GM23338 (cell line): ENCODE results near the gene PPA1. TPM values are rescaled to one million over a fixed set of nuclear protein-coding genes. Genes with fewer than 3 reads are reported as not detected.

Source experiments
- ATAC-seq: fragments of 200-7000 bp; cut with Tn5 transposase; 3 replicates; pipeline ENCODE4 v1.9.1; 2020
- DNase-seq: peaks from one replicate; pipeline ENCODE4 v3.0.0-alpha.2; 2015; ENCODE audit warnings: low spot score
- H2AFZ ChIP-seq: fragments of 200-600 bp; sonication (generic); 2 replicates; pipeline ENCODE4 v1.8.0; 2016; ENCODE audit warnings: antibody characterized with exemption, mild to moderate bottlenecking, moderate library complexity
- H3F3A ChIP-seq: fragments of 200-600 bp; sonication (generic); replicated peaks from 2 replicates; pipeline ENCODE4 v1.8.0; 2017; ENCODE audit warnings: antibody characterized with exemption, mixed run types, low read depth
- H3K27ac ChIP-seq: fragments of 200-600 bp; sonication (generic); 2 replicates; pipeline ENCODE4 v1.6.1; 2016; ENCODE audit warnings: low read depth
- H3K27me3 ChIP-seq: fragments of 200-600 bp; sonication (generic); 2 replicates; pipeline ENCODE4 v1.8.0; 2016; ENCODE audit warnings: mild to moderate bottlenecking, mixed run types, moderate library complexity; ENCODE audit not compliant: insufficient read depth
- H3K36me3 ChIP-seq: fragments of 200-600 bp; sonication (generic); 2 replicates; pipeline ENCODE4 v1.8.0; 2016; ENCODE audit warnings: mild to moderate bottlenecking; ENCODE audit not compliant: insufficient read depth
- H3K4me1 ChIP-seq: fragments of 200-600 bp; sonication (generic); 2 replicates; pipeline ENCODE4 v1.8.0; 2016; ENCODE audit warnings: mild to moderate bottlenecking, moderate library complexity; ENCODE audit not compliant: insufficient read depth
- H3K4me2 ChIP-seq: fragments of 200-600 bp; sonication (generic); 2 replicates; pipeline ENCODE4 v1.7.1; 2017; ENCODE audit warnings: mixed run types
- H3K4me3 ChIP-seq: fragments of 200-600 bp; sonication (generic); 2 replicates; pipeline ENCODE4 v1.6.1; 2016; ENCODE audit warnings: mixed run types
- H3K79me2 ChIP-seq: fragments of 200-600 bp; sonication (generic); replicated peaks from 2 replicates; pipeline ENCODE4 v1.8.0; 2017; ENCODE audit warnings: mild to moderate bottlenecking; ENCODE audit not compliant: insufficient read depth
- H3K9me2 ChIP-seq: fragments of 200-600 bp; sonication (generic); 2 replicates; pipeline ENCODE4 v1.8.0; 2017; ENCODE audit not compliant: insufficient read depth
- H4K20me1 ChIP-seq: fragments of 200-600 bp; sonication (generic); replicated peaks from 2 replicates; pipeline ENCODE4 v1.8.0; 2017; ENCODE audit warnings: mild to moderate bottlenecking; ENCODE audit not compliant: insufficient read depth
- H3K27ac Mint-ChIP-seq: 2 replicates; pipeline ENCODE4 v1.8.0; 2020; ENCODE audit warnings: inconsistent platforms, mild to moderate bottlenecking, moderate library complexity, mixed read lengths
- H3K27me3 Mint-ChIP-seq: 3 replicates; pipeline ENCODE4 v1.8.0; 2022; ENCODE audit warnings: low read depth, mild to moderate bottlenecking, moderate library complexity, mixed read lengths, inconsistent platforms; ENCODE audit not compliant: insufficient read depth, poor library complexity
- H3K36me3 Mint-ChIP-seq: 3 replicates; pipeline ENCODE4 v1.8.0; 2021; ENCODE audit warnings: low read depth, mild to moderate bottlenecking, inconsistent platforms, moderate library complexity, mixed read lengths
- H3K4me1 Mint-ChIP-seq: 3 replicates; pipeline ENCODE4 v1.8.0; 2020; ENCODE audit warnings: mild to moderate bottlenecking, inconsistent platforms, mixed read lengths
- H3K4me3 Mint-ChIP-seq: 3 replicates; pipeline ENCODE4 v1.8.0; 2021; ENCODE audit warnings: moderate library complexity, mild to moderate bottlenecking, inconsistent platforms, mixed read lengths
- H3K9me3 Mint-ChIP-seq: 3 replicates; pipeline ENCODE4 v1.8.0; 2020; ENCODE audit warnings: moderate library complexity, mild to moderate bottlenecking, inconsistent platforms, mixed read lengths
- CREB1 ChIP-seq: fragments of 250-450 bp; sonication (Bioruptor Pico); IDR thresholded peaks from 2 replicates; pipeline ENCODE4 v1.5.0; 2020; ENCODE audit warnings: low read depth, mild to moderate bottlenecking, moderate library complexity
- ETS1 ChIP-seq: IDR thresholded peaks from 2 replicates; pipeline ENCODE4 v1.6.1; 2016; ENCODE audit warnings: antibody characterized with exemption
- EZH2 ChIP-seq: fragments of 200-600 bp; sonication (generic); IDR thresholded peaks from one replicate; pipeline ENCODE4 v1.8.0; 2017; ENCODE audit warnings: antibody characterized with exemption, mild to moderate bottlenecking, low read depth; ENCODE audit not compliant: unreplicated experiment
- EZH2phosphoT487 ChIP-seq: fragments of 200-600 bp; sonication (generic); IDR thresholded peaks from one replicate; pipeline ENCODE4 v1.8.1; 2018; ENCODE audit warnings: antibody characterized with exemption; ENCODE audit not compliant: unreplicated experiment
- JUNB ChIP-seq: IDR thresholded peaks from one replicate; pipeline ENCODE4 v1.6.1; 2016; ENCODE audit warnings: antibody characterized with exemption; ENCODE audit not compliant: unreplicated experiment
- STAT1 ChIP-seq: IDR thresholded peaks from one replicate; pipeline ENCODE4 v1.6.1; 2016; ENCODE audit warnings: antibody characterized with exemption; ENCODE audit not compliant: unreplicated experiment
- ZNF114 ChIP-seq: fragments of 250-450 bp; sonication (Bioruptor Pico); IDR thresholded peaks from 2 replicates; pipeline ENCODE4 v1.5.0; 2020; ENCODE audit warnings: mild to moderate bottlenecking, moderate library complexity
- polyA plus RNA-seq: library from polyadenylated mRNA; unstranded; fragments of >200 nt; fragmentation: Nextera tagmentation; extraction: Ambion mirVana; gene quantifications from 2 replicates; pipeline ENCODE4 v1.2.1, GENCODE V29; 2016
- total RNA-seq: library from RNA; depleted of rRNA; stranded (reverse); fragments of >200 nt; shearing (Covaris generic); gene quantifications from 2 replicates; pipeline ENCODE4 v1.2.3, GENCODE V29; 2014
- TF ChIP-seq, protein P1 (sequence below): fragments of 250-450 bp; sonication (Bioruptor Pico); IDR thresholded peaks from 2 replicates; pipeline ENCODE4 v1.5.0; 2020; ENCODE audit warnings: mild to moderate bottlenecking, moderate library complexity

The PPA1 gene
- total and polyA plus RNA-seq, 2 experiments from 2014 or later, result 135 to 228 TPM

- TF ChIP-seq, protein P1, sequence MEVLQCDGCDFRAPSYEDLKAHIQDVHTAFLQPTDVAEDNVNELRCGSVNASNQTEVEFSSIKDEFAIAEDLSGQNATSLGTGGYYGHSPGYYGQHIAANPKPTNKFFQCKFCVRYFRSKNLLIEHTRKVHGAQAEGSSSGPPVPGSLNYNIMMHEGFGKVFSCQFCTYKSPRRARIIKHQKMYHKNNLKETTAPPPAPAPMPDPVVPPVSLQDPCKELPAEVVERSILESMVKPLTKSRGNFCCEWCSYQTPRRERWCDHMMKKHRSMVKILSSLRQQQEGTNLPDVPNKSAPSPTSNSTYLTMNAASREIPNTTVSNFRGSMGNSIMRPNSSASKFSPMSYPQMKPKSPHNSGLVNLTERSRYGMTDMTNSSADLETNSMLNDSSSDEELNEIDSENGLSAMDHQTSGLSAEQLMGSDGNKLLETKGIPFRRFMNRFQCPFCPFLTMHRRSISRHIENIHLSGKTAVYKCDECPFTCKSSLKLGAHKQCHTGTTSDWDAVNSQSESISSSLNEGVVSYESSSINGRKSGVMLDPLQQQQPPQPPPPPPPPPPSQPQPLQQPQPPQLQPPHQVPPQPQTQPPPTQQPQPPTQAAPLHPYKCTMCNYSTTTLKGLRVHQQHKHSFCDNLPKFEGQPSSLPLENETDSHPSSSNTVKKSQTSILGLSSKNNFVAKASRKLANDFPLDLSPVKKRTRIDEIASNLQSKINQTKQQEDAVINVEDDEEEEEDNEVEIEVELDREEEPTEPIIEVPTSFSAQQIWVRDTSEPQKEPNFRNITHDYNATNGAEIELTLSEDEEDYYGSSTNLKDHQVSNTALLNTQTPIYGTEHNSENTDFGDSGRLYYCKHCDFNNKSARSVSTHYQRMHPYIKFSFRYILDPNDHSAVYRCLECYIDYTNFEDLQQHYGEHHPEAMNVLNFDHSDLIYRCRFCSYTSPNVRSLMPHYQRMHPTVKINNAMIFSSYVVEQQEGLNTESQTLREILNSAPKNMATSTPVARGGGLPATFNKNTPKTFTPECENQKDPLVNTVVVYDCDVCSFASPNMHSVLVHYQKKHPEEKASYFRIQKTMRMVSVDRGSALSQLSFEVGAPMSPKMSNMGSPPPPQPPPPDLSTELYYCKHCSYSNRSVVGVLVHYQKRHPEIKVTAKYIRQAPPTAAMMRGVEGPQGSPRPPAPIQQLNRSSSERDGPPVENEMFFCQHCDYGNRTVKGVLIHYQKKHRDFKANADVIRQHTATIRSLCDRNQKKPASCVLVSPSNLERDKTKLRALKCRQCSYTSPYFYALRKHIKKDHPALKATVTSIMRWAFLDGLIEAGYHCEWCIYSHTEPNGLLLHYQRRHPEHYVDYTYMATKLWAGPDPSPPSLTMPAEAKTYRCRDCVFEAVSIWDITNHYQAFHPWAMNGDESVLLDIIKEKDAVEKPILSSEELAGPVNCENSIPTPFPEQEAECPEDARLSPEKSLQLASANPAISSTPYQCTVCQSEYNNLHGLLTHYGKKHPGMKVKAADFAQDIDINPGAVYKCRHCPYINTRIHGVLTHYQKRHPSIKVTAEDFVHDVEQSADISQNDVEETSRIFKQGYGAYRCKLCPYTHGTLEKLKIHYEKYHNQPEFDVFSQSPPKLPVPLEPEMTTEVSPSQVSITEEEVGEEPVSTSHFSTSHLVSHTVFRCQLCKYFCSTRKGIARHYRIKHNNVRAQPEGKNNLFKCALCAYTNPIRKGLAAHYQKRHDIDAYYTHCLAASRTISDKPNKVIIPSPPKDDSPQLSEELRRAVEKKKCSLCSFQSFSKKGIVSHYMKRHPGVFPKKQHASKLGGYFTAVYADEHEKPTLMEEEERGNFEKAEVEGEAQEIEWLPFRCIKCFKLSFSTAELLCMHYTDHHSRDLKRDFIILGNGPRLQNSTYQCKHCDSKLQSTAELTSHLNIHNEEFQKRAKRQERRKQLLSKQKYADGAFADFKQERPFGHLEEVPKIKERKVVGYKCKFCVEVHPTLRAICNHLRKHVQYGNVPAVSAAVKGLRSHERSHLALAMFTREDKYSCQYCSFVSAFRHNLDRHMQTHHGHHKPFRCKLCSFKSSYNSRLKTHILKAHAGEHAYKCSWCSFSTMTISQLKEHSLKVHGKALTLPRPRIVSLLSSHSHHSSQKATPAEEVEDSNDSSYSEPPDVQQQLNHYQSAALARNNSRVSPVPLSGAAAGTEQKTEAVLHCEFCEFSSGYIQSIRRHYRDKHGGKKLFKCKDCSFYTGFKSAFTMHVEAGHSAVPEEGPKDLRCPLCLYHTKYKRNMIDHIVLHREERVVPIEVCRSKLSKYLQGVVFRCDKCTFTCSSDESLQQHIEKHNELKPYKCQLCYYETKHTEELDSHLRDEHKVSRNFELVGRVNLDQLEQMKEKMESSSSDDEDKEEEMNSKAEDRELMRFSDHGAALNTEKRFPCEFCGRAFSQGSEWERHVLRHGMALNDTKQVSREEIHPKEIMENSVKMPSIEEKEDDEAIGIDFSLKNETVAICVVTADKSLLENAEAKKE (CRISPR knock-in tag), result no peak
- no peak for TF ChIP-seq CREB1 (CRISPR knock-in tag)
- no peak for TF ChIP-seq STAT1
- TF ChIP-seq ZNF114 (CRISPR knock-in tag), result no peak
These were observed 12.2 kb downstream of the PPA1 start (continued) for GRCh38 chr10:70221030-70221429.

- H3K4me3 Mint-ChIP-seq, result no peak overlapping the region
- Histone ChIP-seq H3K4me1 (no peaks in the 10 kb centered on the region), H3F3A (no peaks in the 10 kb centered on the region), H3K27ac (no peak overlapping the region), H4K20me1 (peaks cover 16% of the 10 kb centered on the region; the same call in 1 of the 2 replicates), H3K4me3 (no peak overlapping the region), H2AFZ (no peak overlapping the region), H3K9me2 (no peaks in the 10 kb centered on the region), H3K27me3 (no peaks in the 10 kb centered on the region), H3K4me2 (no peak overlapping the region), H3K36me3 (peaks cover 45% of the 10 kb centered on the region), H3K79me2 (no peaks in the 10 kb centered on the region; the same call in 1 of the 2 replicates)
- no peak for DNase-seq
- no peaks in the 10 kb centered on the region for H3K9me3 Mint-ChIP-seq
- H3K36me3 Mint-ChIP-seq, result peaks cover 54% of the 10 kb centered on the region
- H3K27me3 Mint-ChIP-seq, result no peaks in the 10 kb centered on the region
- TF ChIP-seq EZH2phosphoT487 (no peak), EZH2 (no peak), JUNB (no peak), ETS1 (no peak)
- no peak for ATAC-seq
- H3K27ac Mint-ChIP-seq, result no peak overlapping the region
- no peaks in the 10 kb centered on the region for H3K4me1 Mint-ChIP-seq
These were observed 20.4 kb downstream of the PPA1 start for GRCh38 chr10:70212879-70213278.
